Measurements from ENCODE around the gene SUN3. TPM values are rescaled to one million over a fixed set of nuclear protein-coding genes. Genes with fewer than 3 reads are reported as not detected.

Gene SUN3
- total RNA-seq, 1 experiment from 2014 or later: not detected

DNA sequence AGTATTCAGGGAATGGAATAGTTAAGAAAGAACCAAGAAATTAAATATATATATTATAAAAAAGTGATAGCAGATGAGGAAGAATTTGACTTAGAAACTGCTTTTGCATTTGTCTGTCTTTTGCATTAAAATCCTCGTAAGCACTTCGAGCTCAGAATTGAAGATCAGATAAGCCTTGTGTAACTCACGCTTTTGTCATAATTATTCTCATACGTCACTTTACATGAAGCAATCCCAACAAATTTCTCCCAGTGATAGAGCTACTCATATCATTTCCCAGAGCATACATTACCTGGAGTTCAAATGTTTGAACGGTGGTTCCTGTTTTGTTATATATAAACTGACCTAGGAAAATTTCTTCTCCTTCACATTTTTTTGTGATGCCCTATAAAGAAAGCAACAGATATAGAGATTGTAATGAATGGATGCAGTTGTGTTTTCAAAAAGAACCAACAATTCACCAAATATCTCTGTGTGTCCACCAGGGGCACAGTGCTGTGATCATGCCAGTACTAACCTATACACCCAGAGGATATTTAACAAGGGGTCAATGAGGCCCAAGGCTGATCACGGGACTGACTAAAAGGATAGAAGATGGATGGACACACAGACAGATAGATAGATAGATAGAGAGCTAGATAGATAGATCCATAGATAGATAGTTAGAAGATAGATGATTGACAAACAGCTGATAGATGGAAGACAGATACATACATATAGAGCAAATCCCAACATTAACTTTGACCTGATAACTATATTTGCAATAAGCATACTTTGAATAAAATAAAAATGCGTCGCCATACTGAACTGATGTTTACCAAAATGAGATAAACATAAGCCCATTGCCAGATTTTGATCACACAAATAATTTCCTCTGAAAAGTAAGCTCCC, 40.2 kb downstream of the SUN3 start:
- no peak overlapping the region for H4K91ac ChIP-seq (ENCODE audit: insufficient read length, low read depth, low read length)
- H3K23ac ChIP-seq (ENCODE audit: insufficient read length, low read depth, low read length): no peak overlapping the region
- H3K9me3 Mint-ChIP-seq: peaks cover 2 to 6% of the 10 kb centered on the region in 2 experiments; a peak in 3 of 5 replicates
- TF ChIP-seq, protein P1, sequence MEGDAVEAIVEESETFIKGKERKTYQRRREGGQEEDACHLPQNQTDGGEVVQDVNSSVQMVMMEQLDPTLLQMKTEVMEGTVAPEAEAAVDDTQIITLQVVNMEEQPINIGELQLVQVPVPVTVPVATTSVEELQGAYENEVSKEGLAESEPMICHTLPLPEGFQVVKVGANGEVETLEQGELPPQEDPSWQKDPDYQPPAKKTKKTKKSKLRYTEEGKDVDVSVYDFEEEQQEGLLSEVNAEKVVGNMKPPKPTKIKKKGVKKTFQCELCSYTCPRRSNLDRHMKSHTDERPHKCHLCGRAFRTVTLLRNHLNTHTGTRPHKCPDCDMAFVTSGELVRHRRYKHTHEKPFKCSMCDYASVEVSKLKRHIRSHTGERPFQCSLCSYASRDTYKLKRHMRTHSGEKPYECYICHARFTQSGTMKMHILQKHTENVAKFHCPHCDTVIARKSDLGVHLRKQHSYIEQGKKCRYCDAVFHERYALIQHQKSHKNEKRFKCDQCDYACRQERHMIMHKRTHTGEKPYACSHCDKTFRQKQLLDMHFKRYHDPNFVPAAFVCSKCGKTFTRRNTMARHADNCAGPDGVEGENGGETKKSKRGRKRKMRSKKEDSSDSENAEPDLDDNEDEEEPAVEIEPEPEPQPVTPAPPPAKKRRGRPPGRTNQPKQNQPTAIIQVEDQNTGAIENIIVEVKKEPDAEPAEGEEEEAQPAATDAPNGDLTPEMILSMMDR (conservative IDR thresholded peaks at IDR 0.05): peak; percentile 67
- no peak overlapping the region for H2BK120ac ChIP-seq (ENCODE audit: low read depth, low read length, poor library complexity, severe bottlenecking)
- no peaks in the 10 kb centered on the region for H3K27me3 Mint-ChIP-seq (ENCODE audit: low read depth)
- no peak overlapping the region for H3K4me2 ChIP-seq (ENCODE audit: insufficient read depth, insufficient read length, low read length)
- no peak overlapping the region for H3K56ac ChIP-seq (ENCODE audit: insufficient read length, low read depth, low read length)
- no peak overlapping the region for H3K18ac ChIP-seq (ENCODE audit: insufficient read length, low read depth, low read length)
- DNase-seq: peak; percentile 35
- peaks cover 3% of the 10 kb centered on the region for H3K23me2 ChIP-seq (ENCODE audit: insufficient read length, low read depth, low read length, poor library complexity, severe bottlenecking)
- no peak overlapping the region for H2BK5ac ChIP-seq (ENCODE audit: insufficient read length, low read length)
- H3K4me1 Mint-ChIP-seq: peaks cover 32 to 33% of the 10 kb centered on the region in 2 experiments
- no peak overlapping the region for H3K27ac ChIP-seq (ENCODE audit: insufficient read length, low read depth, low read length)
- no peak overlapping the region for H2AK5ac ChIP-seq (ENCODE audit: insufficient read length, low read length)
- H3K4ac ChIP-seq (ENCODE audit: low read depth, low read length): no peak overlapping the region
- H3K27ac Mint-ChIP-seq: peak overlapping the region in 1 of 3 experiments; percentile 30; a peak in 2 of 7 replicates
- H3K36me3 Mint-ChIP-seq (ENCODE audit: insufficient read depth in 1 of 3, low read depth in 3 of 3): peaks cover 0 to 4% (median 3%) of the 10 kb centered on the region in 3 experiments; a peak in 4 of 7 replicates
- H3K9ac ChIP-seq (ENCODE audit: extremely low read depth, insufficient read length, low read length): no peak overlapping the region
- no peaks in the 10 kb centered on the region for H3K9me3 ChIP-seq (ENCODE audit: control insufficient read depth, low read depth, low read length)
- H3K79me2 ChIP-seq (ENCODE audit: insufficient read depth, low read length): no peaks in the 10 kb centered on the region
- H2BK12ac ChIP-seq (ENCODE audit: insufficient read length, low read depth, low read length): no peak overlapping the region
- H3K79me1 ChIP-seq (ENCODE audit: insufficient read depth, low read depth, low read length, poor library complexity, severe bottlenecking): no peaks in the 10 kb centered on the region
- H2BK15ac ChIP-seq (ENCODE audit: low read depth, low read length): no peak overlapping the region
- no peak overlapping the region for H3K14ac ChIP-seq (ENCODE audit: insufficient read depth, low read length)
- H2BK20ac ChIP-seq (ENCODE audit: low read depth, low read length, poor library complexity, severe bottlenecking): no peak overlapping the region
- H3K27me3 ChIP-seq (ENCODE audit: insufficient read depth, low read length): no peaks in the 10 kb centered on the region
- no peak overlapping the region for H3K4me3 Mint-ChIP-seq
- H2AFZ ChIP-seq (ENCODE audit: low read length): no peak overlapping the region
- no peaks in the 10 kb centered on the region for H4K20me1 ChIP-seq (ENCODE audit: control insufficient read depth, insufficient read depth, insufficient read length)
- no CpG with 5 or more reads among the region's 8 CpGs for WGBS (ENCODE audit: extremely low coverage, insufficient read length, low lambda C conversion rate)
- H3T11ph ChIP-seq (ENCODE audit: low read length): no peak overlapping the region
- no peak overlapping the region for H4K5ac ChIP-seq (ENCODE audit: insufficient read length, low read depth, low read length)
- no peaks in the 10 kb centered on the region for H3K4me1 ChIP-seq (ENCODE audit: insufficient read depth, low read length)
- no peak overlapping the region for H4K8ac ChIP-seq (replicated peaks; ENCODE audit: insufficient read length, low read depth, low read length)
